GM23338 (cell line): ENCODE data around the gene LYZL6. TPM values are rescaled to one million over a fixed set of nuclear protein-coding genes. Genes with fewer than 3 reads are reported as not detected.

ENCODE experiments used
- ATAC-seq: fragments of 200-7000 bp; cut with Tn5 transposase; 3 replicates; pipeline ENCODE4 v1.9.1; 2020
- DNase-seq: peaks from one replicate; pipeline ENCODE4 v3.0.0-alpha.2; 2015; ENCODE audit warnings: low spot score
- H2AFZ ChIP-seq: fragments of 200-600 bp; sonication (generic); 2 replicates; pipeline ENCODE4 v1.8.0; 2016; ENCODE audit warnings: antibody characterized with exemption, mild to moderate bottlenecking, moderate library complexity
- H3F3A ChIP-seq: fragments of 200-600 bp; sonication (generic); replicated peaks from 2 replicates; pipeline ENCODE4 v1.8.0; 2017; ENCODE audit warnings: antibody characterized with exemption, mixed run types, low read depth
- H3K27ac ChIP-seq: fragments of 200-600 bp; sonication (generic); 2 replicates; pipeline ENCODE4 v1.6.1; 2016; ENCODE audit warnings: low read depth
- H3K27me3 ChIP-seq: fragments of 200-600 bp; sonication (generic); 2 replicates; pipeline ENCODE4 v1.8.0; 2016; ENCODE audit warnings: mild to moderate bottlenecking, mixed run types, moderate library complexity; ENCODE audit not compliant: insufficient read depth
- H3K36me3 ChIP-seq: fragments of 200-600 bp; sonication (generic); 2 replicates; pipeline ENCODE4 v1.8.0; 2016; ENCODE audit warnings: mild to moderate bottlenecking; ENCODE audit not compliant: insufficient read depth
- H3K4me1 ChIP-seq: fragments of 200-600 bp; sonication (generic); 2 replicates; pipeline ENCODE4 v1.8.0; 2016; ENCODE audit warnings: mild to moderate bottlenecking, moderate library complexity; ENCODE audit not compliant: insufficient read depth
- H3K4me2 ChIP-seq: fragments of 200-600 bp; sonication (generic); 2 replicates; pipeline ENCODE4 v1.7.1; 2017; ENCODE audit warnings: mixed run types
- H3K4me3 ChIP-seq: fragments of 200-600 bp; sonication (generic); 2 replicates; pipeline ENCODE4 v1.6.1; 2016; ENCODE audit warnings: mixed run types
- H3K79me2 ChIP-seq: fragments of 200-600 bp; sonication (generic); replicated peaks from 2 replicates; pipeline ENCODE4 v1.8.0; 2017; ENCODE audit warnings: mild to moderate bottlenecking; ENCODE audit not compliant: insufficient read depth
- H3K9me2 ChIP-seq: fragments of 200-600 bp; sonication (generic); 2 replicates; pipeline ENCODE4 v1.8.0; 2017; ENCODE audit not compliant: insufficient read depth
- H4K20me1 ChIP-seq: fragments of 200-600 bp; sonication (generic); replicated peaks from 2 replicates; pipeline ENCODE4 v1.8.0; 2017; ENCODE audit warnings: mild to moderate bottlenecking; ENCODE audit not compliant: insufficient read depth
- H3K27ac Mint-ChIP-seq: 2 replicates; pipeline ENCODE4 v1.8.0; 2020; ENCODE audit warnings: inconsistent platforms, mild to moderate bottlenecking, moderate library complexity, mixed read lengths
- H3K27me3 Mint-ChIP-seq: 3 replicates; pipeline ENCODE4 v1.8.0; 2022; ENCODE audit warnings: low read depth, mild to moderate bottlenecking, moderate library complexity, mixed read lengths, inconsistent platforms; ENCODE audit not compliant: insufficient read depth, poor library complexity
- H3K36me3 Mint-ChIP-seq: 3 replicates; pipeline ENCODE4 v1.8.0; 2021; ENCODE audit warnings: low read depth, mild to moderate bottlenecking, inconsistent platforms, moderate library complexity, mixed read lengths
- H3K4me1 Mint-ChIP-seq: 3 replicates; pipeline ENCODE4 v1.8.0; 2020; ENCODE audit warnings: mild to moderate bottlenecking, inconsistent platforms, mixed read lengths
- H3K4me3 Mint-ChIP-seq: 3 replicates; pipeline ENCODE4 v1.8.0; 2021; ENCODE audit warnings: moderate library complexity, mild to moderate bottlenecking, inconsistent platforms, mixed read lengths
- H3K9me3 Mint-ChIP-seq: 3 replicates; pipeline ENCODE4 v1.8.0; 2020; ENCODE audit warnings: moderate library complexity, mild to moderate bottlenecking, inconsistent platforms, mixed read lengths
- CREB1 ChIP-seq: fragments of 250-450 bp; sonication (Bioruptor Pico); IDR thresholded peaks from 2 replicates; pipeline ENCODE4 v1.5.0; 2020; ENCODE audit warnings: low read depth, mild to moderate bottlenecking, moderate library complexity
- ETS1 ChIP-seq: IDR thresholded peaks from 2 replicates; pipeline ENCODE4 v1.6.1; 2016; ENCODE audit warnings: antibody characterized with exemption
- EZH2 ChIP-seq: fragments of 200-600 bp; sonication (generic); IDR thresholded peaks from one replicate; pipeline ENCODE4 v1.8.0; 2017; ENCODE audit warnings: antibody characterized with exemption, mild to moderate bottlenecking, low read depth; ENCODE audit not compliant: unreplicated experiment
- EZH2phosphoT487 ChIP-seq: fragments of 200-600 bp; sonication (generic); IDR thresholded peaks from one replicate; pipeline ENCODE4 v1.8.1; 2018; ENCODE audit warnings: antibody characterized with exemption; ENCODE audit not compliant: unreplicated experiment
- JUNB ChIP-seq: IDR thresholded peaks from one replicate; pipeline ENCODE4 v1.6.1; 2016; ENCODE audit warnings: antibody characterized with exemption; ENCODE audit not compliant: unreplicated experiment
- NANOG ChIP-seq: IDR thresholded peaks from 2 replicates; pipeline ENCODE4 v1.6.1; 2016; ENCODE audit warnings: antibody characterized with exemption, borderline replicate concordance
- ZNF114 ChIP-seq: fragments of 250-450 bp; sonication (Bioruptor Pico); IDR thresholded peaks from 2 replicates; pipeline ENCODE4 v1.5.0; 2020; ENCODE audit warnings: mild to moderate bottlenecking, moderate library complexity
- ZNF331 ChIP-seq: fragments of 250-450 bp; sonication (Bioruptor Pico); IDR thresholded peaks from 2 replicates; pipeline ENCODE4 v1.5.0; 2020; ENCODE audit warnings: low read depth, mild to moderate bottlenecking, moderate library complexity
- ZNF462 ChIP-seq: fragments of 250-450 bp; sonication (Bioruptor Pico); IDR thresholded peaks from 2 replicates; pipeline ENCODE4 v1.5.0; 2020; ENCODE audit warnings: mild to moderate bottlenecking, moderate library complexity
- polyA plus RNA-seq: library from polyadenylated mRNA; unstranded; fragments of >200 nt; fragmentation: Nextera tagmentation; extraction: Ambion mirVana; gene quantifications from 2 replicates; pipeline ENCODE4 v1.2.1, GENCODE V29; 2016
- total RNA-seq: library from RNA; depleted of rRNA; stranded (reverse); fragments of >200 nt; shearing (Covaris generic); gene quantifications from 2 replicates; pipeline ENCODE4 v1.2.3, GENCODE V29; 2014
- TF ChIP-seq, protein P1 (sequence below), 2 experiments: fragments of 200-600 bp in 1 of 2; sonication (generic) in 1 of 2; conservative IDR thresholded peaks; 2 replicates each; pipeline versions ENCODE4 v1.5.1 to v1.6.1; 2016 to 2017; ENCODE audit warnings: antibody characterized with exemption in 2 of 2, low read depth in 2 of 2, mild to moderate bottlenecking in 2 of 2, moderate library complexity in 1 of 2

Gene LYZL6
- total and polyA plus RNA-seq, 2 experiments from 2014 or later: not detected

- TF ChIP-seq ZNF462 (CRISPR knock-in tag): no peak
- no peak for TF ChIP-seq ZNF331 (CRISPR knock-in tag)
Observed at GRCh38 chr17:35953720-35954119, 10.2 kb upstream of the LYZL6 start (continued).

DNA sequence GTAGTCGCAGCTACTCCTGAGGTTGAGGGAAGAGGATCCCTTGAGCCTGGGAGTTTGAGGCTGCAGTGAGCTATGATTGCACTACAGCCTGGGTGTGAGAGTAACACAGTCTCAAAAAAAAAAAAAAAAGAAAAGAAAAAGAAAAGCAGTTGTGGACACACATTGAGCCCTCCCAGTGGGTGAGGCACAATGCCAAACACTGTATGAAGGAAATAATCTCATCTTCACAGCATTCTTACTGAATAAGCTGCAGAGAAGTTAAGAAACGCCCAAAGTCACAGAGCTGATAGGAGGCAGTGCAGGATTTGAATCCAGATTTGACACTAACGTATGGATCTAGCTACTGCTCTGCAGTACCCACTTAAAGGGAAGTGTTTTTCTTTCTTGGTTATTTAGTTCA is 5.9 kb upstream of the LYZL6 start:
- no peaks in the 10 kb centered on the region for H3K9me3 Mint-ChIP-seq
- H3K4me1 Mint-ChIP-seq: peaks cover 12% of the 10 kb centered on the region; the same call in 2 of the 3 replicates
- H2AFZ ChIP-seq: peak overlapping the region; percentile 63
- H4K20me1 ChIP-seq: no peaks in the 10 kb centered on the region
- H3K4me3 ChIP-seq: no peak overlapping the region
- H3K36me3 ChIP-seq: no peaks in the 10 kb centered on the region
- no peaks in the 10 kb centered on the region for H3K27me3 Mint-ChIP-seq
- no peaks in the 10 kb centered on the region for H3K27me3 ChIP-seq
- H3K36me3 Mint-ChIP-seq: no peaks in the 10 kb centered on the region
- ATAC-seq (no peak), DNase-seq (no peak)
- no peak overlapping the region for H3K27ac ChIP-seq
- no peak overlapping the region for H3K4me3 Mint-ChIP-seq
- no peak overlapping the region for H3K4me2 ChIP-seq
- H3K9me2 ChIP-seq: peaks cover 4% of the 10 kb centered on the region; the same call in 1 of the 2 replicates
- no peaks in the 10 kb centered on the region for H3K79me2 ChIP-seq
- no peak overlapping the region for H3K27ac Mint-ChIP-seq
- no peaks in the 10 kb centered on the region for H3F3A ChIP-seq
- H3K4me1 ChIP-seq: peaks cover 11% of the 10 kb centered on the region
- TF ChIP-seq ZNF114 (CRISPR knock-in tag): no peak
- no peak for TF ChIP-seq CREB1
- TF ChIP-seq EZH2: no peak
- TF ChIP-seq ETS1: no peak
- no peak for TF ChIP-seq NANOG
- TF ChIP-seq, protein P1, sequence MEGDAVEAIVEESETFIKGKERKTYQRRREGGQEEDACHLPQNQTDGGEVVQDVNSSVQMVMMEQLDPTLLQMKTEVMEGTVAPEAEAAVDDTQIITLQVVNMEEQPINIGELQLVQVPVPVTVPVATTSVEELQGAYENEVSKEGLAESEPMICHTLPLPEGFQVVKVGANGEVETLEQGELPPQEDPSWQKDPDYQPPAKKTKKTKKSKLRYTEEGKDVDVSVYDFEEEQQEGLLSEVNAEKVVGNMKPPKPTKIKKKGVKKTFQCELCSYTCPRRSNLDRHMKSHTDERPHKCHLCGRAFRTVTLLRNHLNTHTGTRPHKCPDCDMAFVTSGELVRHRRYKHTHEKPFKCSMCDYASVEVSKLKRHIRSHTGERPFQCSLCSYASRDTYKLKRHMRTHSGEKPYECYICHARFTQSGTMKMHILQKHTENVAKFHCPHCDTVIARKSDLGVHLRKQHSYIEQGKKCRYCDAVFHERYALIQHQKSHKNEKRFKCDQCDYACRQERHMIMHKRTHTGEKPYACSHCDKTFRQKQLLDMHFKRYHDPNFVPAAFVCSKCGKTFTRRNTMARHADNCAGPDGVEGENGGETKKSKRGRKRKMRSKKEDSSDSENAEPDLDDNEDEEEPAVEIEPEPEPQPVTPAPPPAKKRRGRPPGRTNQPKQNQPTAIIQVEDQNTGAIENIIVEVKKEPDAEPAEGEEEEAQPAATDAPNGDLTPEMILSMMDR (conservative IDR thresholded peaks at IDR 0.05; ENCODE audit: low read depth in 2 of 2): no peak
- no peak for TF ChIP-seq EZH2phosphoT487
- no peak for TF ChIP-seq JUNB
